ENCODE results near the gene CYP4B1.

DNA sequence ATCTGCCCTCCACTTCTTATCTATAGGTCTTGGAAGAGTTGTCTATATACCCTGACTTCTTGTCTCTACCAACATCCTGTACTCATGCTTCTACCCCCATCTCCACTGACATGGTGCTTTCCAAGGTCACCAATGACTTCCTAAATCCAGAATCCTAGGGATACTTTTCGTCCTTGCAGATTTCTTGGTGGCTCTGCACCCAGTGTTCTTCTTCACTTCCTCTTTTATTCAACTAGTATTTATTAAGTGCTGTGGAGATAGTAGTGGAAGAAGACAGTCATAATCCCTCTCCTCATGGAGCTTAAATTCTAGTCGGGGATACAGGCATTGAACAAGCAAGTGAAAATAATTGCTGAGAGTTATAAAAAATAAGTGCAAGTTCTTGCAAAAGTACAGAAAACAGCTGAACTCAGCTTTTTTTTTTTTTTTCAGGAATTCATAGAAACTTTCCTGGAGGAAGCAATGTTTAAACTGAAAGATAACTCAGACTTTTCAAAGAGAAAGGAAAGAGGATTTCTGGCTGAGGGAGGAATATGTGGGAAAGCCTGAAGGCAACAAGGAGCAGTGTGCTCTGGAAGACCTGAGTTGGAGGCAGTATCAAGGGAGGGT lies 38.2 kb upstream of the CYP4B1 start:
- TF ChIP-seq, protein P1, sequence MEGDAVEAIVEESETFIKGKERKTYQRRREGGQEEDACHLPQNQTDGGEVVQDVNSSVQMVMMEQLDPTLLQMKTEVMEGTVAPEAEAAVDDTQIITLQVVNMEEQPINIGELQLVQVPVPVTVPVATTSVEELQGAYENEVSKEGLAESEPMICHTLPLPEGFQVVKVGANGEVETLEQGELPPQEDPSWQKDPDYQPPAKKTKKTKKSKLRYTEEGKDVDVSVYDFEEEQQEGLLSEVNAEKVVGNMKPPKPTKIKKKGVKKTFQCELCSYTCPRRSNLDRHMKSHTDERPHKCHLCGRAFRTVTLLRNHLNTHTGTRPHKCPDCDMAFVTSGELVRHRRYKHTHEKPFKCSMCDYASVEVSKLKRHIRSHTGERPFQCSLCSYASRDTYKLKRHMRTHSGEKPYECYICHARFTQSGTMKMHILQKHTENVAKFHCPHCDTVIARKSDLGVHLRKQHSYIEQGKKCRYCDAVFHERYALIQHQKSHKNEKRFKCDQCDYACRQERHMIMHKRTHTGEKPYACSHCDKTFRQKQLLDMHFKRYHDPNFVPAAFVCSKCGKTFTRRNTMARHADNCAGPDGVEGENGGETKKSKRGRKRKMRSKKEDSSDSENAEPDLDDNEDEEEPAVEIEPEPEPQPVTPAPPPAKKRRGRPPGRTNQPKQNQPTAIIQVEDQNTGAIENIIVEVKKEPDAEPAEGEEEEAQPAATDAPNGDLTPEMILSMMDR (IDR thresholded peaks at IDR 0.05; ENCODE audit: low read depth, low read length, missing input control) = no peak
- TF ChIP-seq, protein P2, sequence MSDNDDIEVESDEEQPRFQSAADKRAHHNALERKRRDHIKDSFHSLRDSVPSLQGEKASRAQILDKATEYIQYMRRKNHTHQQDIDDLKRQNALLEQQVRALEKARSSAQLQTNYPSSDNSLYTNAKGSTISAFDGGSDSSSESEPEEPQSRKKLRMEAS (IDR thresholded peaks at IDR 0.05) = no peak
- TF ChIP-seq HNF4A (conservative IDR thresholded peaks at IDR 0.05) = no peak
- no peak for TF ChIP-seq NR2F2 (IDR thresholded peaks at IDR 0.05)
- no peak for TF ChIP-seq SP1 (IDR thresholded peaks at IDR 0.05)
- no peak for TF ChIP-seq TAF1 (conservative IDR thresholded peaks at IDR 0.05)
- TF ChIP-seq FOXA1 (IDR thresholded peaks at IDR 0.05) = no peak
- TF ChIP-seq RAD21 (IDR thresholded peaks at IDR 0.05) = no peak
- no peak for TF ChIP-seq YY1 (IDR thresholded peaks at IDR 0.05)
- TF ChIP-seq, protein P3, sequence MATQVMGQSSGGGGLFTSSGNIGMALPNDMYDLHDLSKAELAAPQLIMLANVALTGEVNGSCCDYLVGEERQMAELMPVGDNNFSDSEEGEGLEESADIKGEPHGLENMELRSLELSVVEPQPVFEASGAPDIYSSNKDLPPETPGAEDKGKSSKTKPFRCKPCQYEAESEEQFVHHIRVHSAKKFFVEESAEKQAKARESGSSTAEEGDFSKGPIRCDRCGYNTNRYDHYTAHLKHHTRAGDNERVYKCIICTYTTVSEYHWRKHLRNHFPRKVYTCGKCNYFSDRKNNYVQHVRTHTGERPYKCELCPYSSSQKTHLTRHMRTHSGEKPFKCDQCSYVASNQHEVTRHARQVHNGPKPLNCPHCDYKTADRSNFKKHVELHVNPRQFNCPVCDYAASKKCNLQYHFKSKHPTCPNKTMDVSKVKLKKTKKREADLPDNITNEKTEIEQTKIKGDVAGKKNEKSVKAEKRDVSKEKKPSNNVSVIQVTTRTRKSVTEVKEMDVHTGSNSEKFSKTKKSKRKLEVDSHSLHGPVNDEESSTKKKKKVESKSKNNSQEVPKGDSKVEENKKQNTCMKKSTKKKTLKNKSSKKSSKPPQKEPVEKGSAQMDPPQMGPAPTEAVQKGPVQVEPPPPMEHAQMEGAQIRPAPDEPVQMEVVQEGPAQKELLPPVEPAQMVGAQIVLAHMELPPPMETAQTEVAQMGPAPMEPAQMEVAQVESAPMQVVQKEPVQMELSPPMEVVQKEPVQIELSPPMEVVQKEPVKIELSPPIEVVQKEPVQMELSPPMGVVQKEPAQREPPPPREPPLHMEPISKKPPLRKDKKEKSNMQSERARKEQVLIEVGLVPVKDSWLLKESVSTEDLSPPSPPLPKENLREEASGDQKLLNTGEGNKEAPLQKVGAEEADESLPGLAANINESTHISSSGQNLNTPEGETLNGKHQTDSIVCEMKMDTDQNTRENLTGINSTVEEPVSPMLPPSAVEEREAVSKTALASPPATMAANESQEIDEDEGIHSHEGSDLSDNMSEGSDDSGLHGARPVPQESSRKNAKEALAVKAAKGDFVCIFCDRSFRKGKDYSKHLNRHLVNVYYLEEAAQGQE (IDR thresholded peaks at IDR 0.05) = no peak
- TF ChIP-seq EGR1 (IDR thresholded peaks at IDR 0.05; ENCODE audit: low read depth in 2 of 2) = no peak
- TF ChIP-seq, protein P4, sequence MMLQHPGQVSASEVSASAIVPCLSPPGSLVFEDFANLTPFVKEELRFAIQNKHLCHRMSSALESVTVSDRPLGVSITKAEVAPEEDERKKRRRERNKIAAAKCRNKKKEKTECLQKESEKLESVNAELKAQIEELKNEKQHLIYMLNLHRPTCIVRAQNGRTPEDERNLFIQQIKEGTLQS (IDR thresholded peaks at IDR 0.05) = no peak

Measured in liver (tissue), 3 donors.